Epithelial cell of esophagus (primary cell): ENCODE data around the gene S100A10.

Source experiments
- DNase-seq: peaks from one replicate; pipeline ENCODE4 v3.0.0; 2010; ENCODE audit warnings: low read depth
- H3K4me3 ChIP-seq: 2 replicates; pipeline ENCODE4 v1.5.1; 2011; ENCODE audit warnings: mild to moderate bottlenecking, low read length, control low read depth
- CTCF ChIP-seq: IDR thresholded peaks from 2 replicates; pipeline ENCODE4 v1.5.1; 2011; ENCODE audit warnings: low read depth, mild to moderate bottlenecking, low read length, control low read depth, inconsistent platforms; ENCODE audit not compliant: insufficient read depth; ENCODE audit errors: missing control alignments

S100A10 gene

GRCh38 chr1:151945725-151946722 lies 47.6 kb downstream of the S100A10 start:
- peak; percentile 10 for TF ChIP-seq CTCF
- DNase-seq: peak; percentile 96
- H3K4me3 ChIP-seq: no peak overlapping the region

- TF ChIP-seq CTCF: no peak
- no peak for DNase-seq
- no peak overlapping the region for H3K4me3 ChIP-seq
These were observed 48.6 kb downstream of the S100A10 start for GRCh38 chr1:151944857-151945575.

GRCh38 chr1:151944126-151944856 lies 49.4 kb downstream of the S100A10 start:
- H3K4me3 ChIP-seq: no peak overlapping the region
- no peak for TF ChIP-seq CTCF
- DNase-seq: no peak

- H3K4me3 ChIP-seq: no peak overlapping the region
- no peak for DNase-seq
- no peak for TF ChIP-seq CTCF
These were observed 50.1 kb downstream of the S100A10 start for GRCh38 chr1:151943591-151943990.

- no peak for DNase-seq
- TF ChIP-seq CTCF: no peak
- no peak overlapping the region for H3K4me3 ChIP-seq
These were observed 50.8 kb downstream of the S100A10 start for GRCh38 chr1:151942882-151943281.

GRCh38 chr1:151940541-151940940 lies 53.1 kb downstream of the S100A10 start:
- no peak for DNase-seq
- H3K4me3 ChIP-seq: no peak overlapping the region
- no peak for TF ChIP-seq CTCF
